SK-N-SH treated with all-trans-retinoic acid at 6 μM for 48 hours (cell line): ENCODE measurements around the gene KLK1.

Experiments
- ATAC-seq: fragments of 200-7000 bp; cut with Tn5 transposase; 3 replicates; pipeline ENCODE4 v1.9.1; 2020; ENCODE audit warnings: mild to moderate bottlenecking, moderate library complexity
- ARNTL ChIP-seq: fragments of 450-650 bp; formaldehyde crosslinking; IDR thresholded peaks from 2 replicates; pipeline ENCODE4 v1.5.0; 2020; ENCODE audit warnings: low read depth, mild to moderate bottlenecking, moderate library complexity, borderline replicate concordance
- CREB5 ChIP-seq: fragments of 250-450 bp; sonication (Bioruptor Pico); IDR thresholded peaks from 2 replicates; pipeline ENCODE4 v1.5.1; 2020; ENCODE audit warnings: low read depth, mild to moderate bottlenecking, moderate library complexity
- CSDC2 ChIP-seq: fragments of 250-450 bp; sonication (Bioruptor Pico); IDR thresholded peaks from 2 replicates; pipeline ENCODE4 v1.5.0; 2020; ENCODE audit warnings: mild to moderate bottlenecking, moderate library complexity
- ESRRG ChIP-seq: fragments of 250-450 bp; sonication (Bioruptor Pico); IDR thresholded peaks from 2 replicates; pipeline ENCODE4 v1.6.1; 2021; ENCODE audit warnings: mild to moderate bottlenecking
- GLIS3 ChIP-seq: fragments of 250-450 bp; sonication (Bioruptor Pico); IDR thresholded peaks from 2 replicates; pipeline ENCODE4 v1.5.0; 2020; ENCODE audit warnings: mild to moderate bottlenecking, moderate library complexity
- ISL1 ChIP-seq: fragments of 250-450 bp; sonication (Bioruptor Pico); IDR thresholded peaks from 2 replicates; pipeline ENCODE4 v2.1.2; 2022; ENCODE audit warnings: mild to moderate bottlenecking, moderate library complexity
- OSR1 ChIP-seq: fragments of 250-450 bp; sonication (Bioruptor Pico); IDR thresholded peaks from 2 replicates; pipeline ENCODE4 v1.8.0; 2022; ENCODE audit warnings: moderate library complexity, mild to moderate bottlenecking, inconsistent platforms
- POU6F1 ChIP-seq: fragments of 250-450 bp; sonication (Bioruptor Pico); IDR thresholded peaks from 2 replicates; pipeline ENCODE4 v1.8.0; 2021; ENCODE audit warnings: low read depth, mild to moderate bottlenecking, moderate library complexity, borderline replicate concordance
- PPARA ChIP-seq: fragments of 250-450 bp; sonication (Bioruptor Pico); IDR thresholded peaks from 2 replicates; pipeline ENCODE4 v1.5.0; 2020; ENCODE audit warnings: mild to moderate bottlenecking, borderline replicate concordance
- RARB ChIP-seq: fragments of 250-450 bp; sonication (Bioruptor Pico); IDR thresholded peaks from 2 replicates; pipeline ENCODE4 v1.8.0; 2021; ENCODE audit warnings: mild to moderate bottlenecking, moderate library complexity
- SNAI2 ChIP-seq: fragments of 250-450 bp; sonication (Bioruptor Pico); IDR thresholded peaks from 2 replicates; pipeline ENCODE4 v1.5.0; 2020; ENCODE audit warnings: mild to moderate bottlenecking, moderate library complexity
- TCF4 ChIP-seq: fragments of 250-450 bp; sonication (Bioruptor Pico); IDR thresholded peaks from 2 replicates; pipeline ENCODE4 v1.8.0; 2021; ENCODE audit warnings: mild to moderate bottlenecking, moderate library complexity, borderline replicate concordance
- TOX ChIP-seq: fragments of 250-450 bp; sonication (Bioruptor Pico); IDR thresholded peaks from 2 replicates; pipeline ENCODE4 v1.8.0; 2021; ENCODE audit warnings: mild to moderate bottlenecking, moderate library complexity, borderline replicate concordance
- TSHZ2 ChIP-seq: fragments of 250-450 bp; sonication (Bioruptor Pico); IDR thresholded peaks from 2 replicates; pipeline ENCODE4 v1.5.0; 2020; ENCODE audit warnings: mild to moderate bottlenecking, moderate library complexity
- ZC3H10 ChIP-seq: fragments of 250-450 bp; sonication (Bioruptor Pico); IDR thresholded peaks from 2 replicates; pipeline ENCODE4 v1.5.1; 2021; ENCODE audit warnings: mild to moderate bottlenecking, moderate library complexity
- ZFP3 ChIP-seq: fragments of 250-450 bp; sonication (Bioruptor Pico); IDR thresholded peaks from 2 replicates; pipeline ENCODE4 v1.5.0; 2020; ENCODE audit warnings: mild to moderate bottlenecking, moderate library complexity
- ZNF565 ChIP-seq: fragments of 450-650 bp; formaldehyde crosslinking; conservative IDR thresholded peaks from 2 replicates; pipeline ENCODE4 v1.5.0; 2020; ENCODE audit warnings: low read depth, mild to moderate bottlenecking, moderate library complexity
- ZNF70 ChIP-seq: fragments of 450-650 bp; formaldehyde crosslinking; IDR thresholded peaks from 2 replicates; pipeline ENCODE4 v1.5.0; 2020; ENCODE audit warnings: mild to moderate bottlenecking, moderate library complexity
- ZNF8 ChIP-seq: fragments of 450-650 bp; formaldehyde crosslinking; IDR thresholded peaks from 2 replicates; pipeline ENCODE4 v1.5.0; 2020; ENCODE audit warnings: mild to moderate bottlenecking, moderate library complexity
- TF ChIP-seq, protein P1 (sequence below): fragments of 250-450 bp; sonication (Bioruptor Pico); IDR thresholded peaks from 2 replicates; pipeline ENCODE4 v1.5.1; 2021; ENCODE audit warnings: mild to moderate bottlenecking, moderate library complexity
- TF ChIP-seq, protein P2 (sequence below): fragments of 250-450 bp; sonication (Bioruptor Pico); IDR thresholded peaks from 2 replicates; pipeline ENCODE4 v1.8.0; 2020; ENCODE audit warnings: mild to moderate bottlenecking, moderate library complexity, borderline replicate concordance

KLK1 gene

DNA sequence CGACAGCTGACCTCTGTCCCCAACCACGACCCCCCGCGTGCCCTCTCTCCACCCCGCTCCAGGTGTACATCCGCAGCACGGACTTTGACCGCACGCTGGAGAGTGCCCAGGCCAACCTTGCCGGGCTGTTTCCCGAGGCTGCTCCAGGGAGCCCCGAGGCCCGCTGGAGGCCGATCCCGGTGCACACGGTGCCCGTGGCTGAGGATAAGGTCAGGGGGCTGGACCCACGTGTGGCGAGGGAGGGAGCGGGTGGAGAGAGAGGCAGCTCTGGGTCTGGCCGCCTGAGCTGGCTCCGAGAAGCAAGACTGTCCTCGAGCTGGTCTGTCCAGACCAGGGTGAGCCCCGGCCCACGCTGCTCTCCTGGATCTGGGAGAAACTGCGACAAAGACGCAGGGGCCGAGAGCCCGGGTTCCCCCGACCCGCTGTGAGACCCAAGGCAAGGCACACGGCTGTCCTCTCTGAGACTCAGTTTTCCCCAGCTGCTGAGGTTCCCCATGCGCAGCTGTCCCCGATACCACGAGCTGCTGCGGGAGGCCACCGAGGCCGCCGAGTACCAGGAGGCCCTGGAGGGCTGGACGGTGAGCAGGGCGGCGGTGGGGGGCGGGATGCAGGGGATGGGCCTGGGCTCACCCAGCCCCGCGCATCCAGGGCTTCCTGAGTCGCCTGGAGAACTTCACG is 31.9 kb downstream of the KLK1 start (continued):
- TF ChIP-seq ISL1 (CRISPR knock-in tag) (no peak), GLIS3 (no peak), PPARA (CRISPR knock-in tag) (no peak), SNAI2 (CRISPR knock-in tag) (no peak), CSDC2 (no peak), ZNF8 (no peak), ZC3H10 (CRISPR knock-in tag) (no peak)
- TF ChIP-seq, protein P1, sequence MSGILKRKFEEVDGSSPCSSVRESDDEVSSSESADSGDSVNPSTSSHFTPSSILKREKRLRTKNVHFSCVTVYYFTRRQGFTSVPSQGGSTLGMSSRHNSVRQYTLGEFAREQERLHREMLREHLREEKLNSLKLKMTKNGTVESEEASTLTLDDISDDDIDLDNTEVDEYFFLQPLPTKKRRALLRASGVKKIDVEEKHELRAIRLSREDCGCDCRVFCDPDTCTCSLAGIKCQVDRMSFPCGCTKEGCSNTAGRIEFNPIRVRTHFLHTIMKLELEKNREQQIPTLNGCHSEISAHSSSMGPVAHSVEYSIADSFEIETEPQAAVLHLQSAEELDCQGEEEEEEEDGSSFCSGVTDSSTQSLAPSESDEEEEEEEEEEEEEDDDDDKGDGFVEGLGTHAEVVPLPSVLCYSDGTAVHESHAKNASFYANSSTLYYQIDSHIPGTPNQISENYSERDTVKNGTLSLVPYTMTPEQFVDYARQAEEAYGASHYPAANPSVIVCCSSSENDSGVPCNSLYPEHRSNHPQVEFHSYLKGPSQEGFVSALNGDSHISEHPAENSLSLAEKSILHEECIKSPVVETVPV (CRISPR knock-in tag): no peak

GRCh38 chr19:50790922-50791467 is 32.6 kb downstream of the KLK1 start:
- no peak for ATAC-seq
- TF ChIP-seq, protein P2, sequence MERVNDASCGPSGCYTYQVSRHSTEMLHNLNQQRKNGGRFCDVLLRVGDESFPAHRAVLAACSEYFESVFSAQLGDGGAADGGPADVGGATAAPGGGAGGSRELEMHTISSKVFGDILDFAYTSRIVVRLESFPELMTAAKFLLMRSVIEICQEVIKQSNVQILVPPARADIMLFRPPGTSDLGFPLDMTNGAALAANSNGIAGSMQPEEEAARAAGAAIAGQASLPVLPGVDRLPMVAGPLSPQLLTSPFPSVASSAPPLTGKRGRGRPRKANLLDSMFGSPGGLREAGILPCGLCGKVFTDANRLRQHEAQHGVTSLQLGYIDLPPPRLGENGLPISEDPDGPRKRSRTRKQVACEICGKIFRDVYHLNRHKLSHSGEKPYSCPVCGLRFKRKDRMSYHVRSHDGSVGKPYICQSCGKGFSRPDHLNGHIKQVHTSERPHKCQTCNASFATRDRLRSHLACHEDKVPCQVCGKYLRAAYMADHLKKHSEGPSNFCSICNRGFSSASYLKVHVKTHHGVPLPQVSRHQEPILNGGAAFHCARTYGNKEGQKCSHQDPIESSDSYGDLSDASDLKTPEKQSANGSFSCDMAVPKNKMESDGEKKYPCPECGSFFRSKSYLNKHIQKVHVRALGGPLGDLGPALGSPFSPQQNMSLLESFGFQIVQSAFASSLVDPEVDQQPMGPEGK: no peak
- TF ChIP-seq POU6F1: no peak
- no peak for TF ChIP-seq PPARA (CRISPR knock-in tag)
- TF ChIP-seq ZNF565: no peak
- TF ChIP-seq ZFP3 (CRISPR knock-in tag): no peak
- no peak for TF ChIP-seq CSDC2
- TF ChIP-seq RARB (CRISPR knock-in tag): no peak
- no peak for TF ChIP-seq ZNF70 (CRISPR knock-in tag)
- TF ChIP-seq GLIS3: no peak
- TF ChIP-seq TCF4 (CRISPR knock-in tag): no peak
- TF ChIP-seq TOX (CRISPR knock-in tag): no peak
- TF ChIP-seq CREB5 (CRISPR knock-in tag): no peak
- no peak for TF ChIP-seq SNAI2 (CRISPR knock-in tag)
- TF ChIP-seq, all 23 proteins: peak for 0

- TF ChIP-seq TCF4 (CRISPR knock-in tag) (no peak), TOX (CRISPR knock-in tag) (no peak), TSHZ2 (CRISPR knock-in tag) (no peak), ZC3H10 (CRISPR knock-in tag) (no peak), ESRRG (CRISPR knock-in tag) (no peak), RARB (CRISPR knock-in tag) (no peak), ZNF8 (no peak), OSR1 (CRISPR knock-in tag) (no peak), GLIS3 (no peak), ISL1 (CRISPR knock-in tag) (no peak), POU6F1 (no peak), ARNTL (CRISPR knock-in tag) (no peak)
- TF ChIP-seq, protein P1 (CRISPR knock-in tag): no peak
- TF ChIP-seq, protein P2: no peak
- ATAC-seq: no peak
Observed at GRCh38 chr19:50790396-50790795, 33.2 kb downstream of the KLK1 start, which contains the start of gene ACP4. TSS of gene ACP4 (plus strand) at chr19:50790415. CDS start at chr19:50790415, 0 bp downstream.
